Endothelial cell of umbilical vein (primary cell): ENCODE results near the gene CCDC194. TPM values are rescaled to one million over a fixed set of nuclear protein-coding genes. Genes with fewer than 3 reads are reported as not detected.

Source experiments
- BruUV-seq: library from RNA; stranded (reverse); fragments of 400-500 nt; replicated peaks from 2 replicates; lab custom pipeline; 2021; lab: Mats Ljungman, UMichigan
- CTCF ChIA-PET: fragments of 300-600, 350-600 bp; sonication (Branson Sonifier 250); formaldehyde crosslinking; loops from one replicate; lab custom pipeline; 2021; ENCODE audit warnings: antibody characterized with exemption, inconsistent platforms; lab: Charles Lee
- POLR2A ChIA-PET: fragments of 300-600, 350-600 bp; sonication (Branson Sonifier 250); formaldehyde crosslinking; loops from one replicate; lab custom pipeline; 2021; ENCODE audit warnings: antibody characterized with exemption, inconsistent platforms; lab: Charles Lee
- DNase-seq: peaks from one replicate; pipeline ENCODE4 v3.0.0-alpha.2; 2011; ENCODE audit warnings: low read depth, low spot score
- FAIRE-seq: peaks from 2 replicates; lab custom pipeline; 2011; peaks lifted over from hg19 to GRCh38; lab: Jason Lieb, UNC
- H2AFZ ChIP-seq: 2 replicates; pipeline ENCODE4 v1.6.0; 2012; ENCODE audit warnings: low read depth, low read length, control low read depth, inconsistent platforms
- H3K27ac ChIP-seq: 2 replicates; pipeline ENCODE4 v1.5.1; 2011; ENCODE audit warnings: low read depth, mild to moderate bottlenecking, control low read depth, low read length, moderate library complexity; ENCODE audit not compliant: insufficient read depth
- H3K27me3 ChIP-seq, 2 experiments: 2 replicates each; pipeline versions ENCODE4 v1.6.0 to v1.6.1; 2011; ENCODE audit warnings: low read length in 2 of 2, mixed read lengths in 1 of 2; ENCODE audit not compliant: control insufficient read depth in 2 of 2, insufficient read depth in 2 of 2
- H3K36me3 ChIP-seq, 2 experiments: 2 replicates in 1 of 2; 3 replicates in 1 of 2; pipeline ENCODE4 v1.5.1; 2011; ENCODE audit warnings: low read length in 2 of 2, mild to moderate bottlenecking in 1 of 2, moderate library complexity in 1 of 2; ENCODE audit not compliant: control insufficient read depth in 2 of 2, insufficient read depth in 2 of 2; ENCODE audit errors: extremely low read depth in 1 of 2
- H3K4me1 ChIP-seq: 3 replicates; pipeline ENCODE4 v1.5.1; 2011; ENCODE audit warnings: mild to moderate bottlenecking, low read length; ENCODE audit not compliant: control insufficient read depth, insufficient read depth; ENCODE audit errors: extremely low read depth
- H3K4me2 ChIP-seq: 2 replicates; pipeline ENCODE4 v1.6.1; 2011; ENCODE audit warnings: low read length, control low read depth, mixed read lengths; ENCODE audit not compliant: insufficient read depth
- H3K4me3 ChIP-seq, 3 experiments: fragments of 200-600 bp in 1 of 3; sonication (generic), shearing (Covaris generic) in 1 of 3; replicated peaks in 1 of 3; 2 replicates each; pipeline ENCODE4 v1.5.1; 2011 to 2016; ENCODE audit warnings: control low read depth in 3 of 3, low read length in 3 of 3, mild to moderate bottlenecking in 2 of 3, inconsistent platforms in 1 of 3, low read depth in 1 of 3, moderate library complexity in 1 of 3; ENCODE audit not compliant: insufficient read depth in 1 of 3
- H3K79me2 ChIP-seq: 2 replicates; pipeline ENCODE4 v1.6.0; 2012; ENCODE audit warnings: low read length, inconsistent platforms; ENCODE audit not compliant: control insufficient read depth, insufficient read depth
- H3K9ac ChIP-seq: replicated peaks from 2 replicates; pipeline ENCODE3; 2011; ENCODE audit warnings: low read length, control low read depth; ENCODE audit not compliant: insufficient read depth; ENCODE audit errors: extremely low read depth
- H3K9me1 ChIP-seq: replicated peaks from 3 replicates; pipeline ENCODE4 v1.6.0; 2011; ENCODE audit warnings: mild to moderate bottlenecking, low read length; ENCODE audit not compliant: control insufficient read depth, insufficient read depth; ENCODE audit errors: extremely low read depth
- H3K9me3 ChIP-seq: replicated peaks from 2 replicates; pipeline ENCODE4 v1.5.1; 2012; ENCODE audit warnings: low read length, inconsistent platforms; ENCODE audit not compliant: control insufficient read depth, insufficient read depth
- H4K20me1 ChIP-seq: replicated peaks from 2 replicates; pipeline ENCODE3; 2011; ENCODE audit warnings: mild to moderate bottlenecking, low read length; ENCODE audit not compliant: control insufficient read depth, insufficient read depth; ENCODE audit errors: extremely low read depth
- CTCF ChIP-seq, 2 donors: IDR thresholded peaks; 1 replicate in 1 of 2; 2 replicates in 1 of 2; pipeline ENCODE4 v1.5.1; 2011; ENCODE audit warnings: low read length in 2 of 2, mild to moderate bottlenecking in 2 of 2, moderate library complexity in 2 of 2, control low read depth in 1 of 2, inconsistent platforms in 1 of 2, low read depth in 1 of 2; ENCODE audit not compliant: insufficient read depth in 1 of 2; ENCODE audit errors: extremely low read depth in 1 of 2
- MYC ChIP-seq: IDR thresholded peaks from one replicate; pipeline ENCODE4 v1.6.1; 2011; ENCODE audit warnings: mild to moderate bottlenecking, low read depth, low read length
- POLR2A ChIP-seq: IDR thresholded peaks from 2 replicates; pipeline ENCODE4 v1.6.1; 2012; ENCODE audit warnings: low read depth, mild to moderate bottlenecking, control low read depth, low read length
- POLR2AphosphoS5 ChIP-seq: IDR thresholded peaks from 2 replicates; pipeline ENCODE4 v1.6.1; 2012; ENCODE audit warnings: low read depth, mild to moderate bottlenecking, control low read depth, low read length, moderate library complexity; ENCODE audit not compliant: insufficient read depth
- dilution Hi-C: fragments of 300-500 bp; cut with MboI; formaldehyde crosslinking; loops from one replicate; pipeline ENCODE4 v1.15.0; 2019; ENCODE audit warnings: low sequenced_read_pairs; ENCODE audit not compliant: extremely low pct_ligation_motif_present
- intact Hi-C: fragments of 100-400 bp; cut with micrococcal nuclease; formaldehyde crosslinking; loops from one replicate; pipeline ENCODE4 v1.10.0; 2022
- polyA plus RNA-seq, 4 experiments: library from polyadenylated mRNA; depleted of rRNA in 3 of 4; stranded (reverse) in 3 of 4; unstranded in 1 of 4; fragments of >200 nt; gene quantifications; 2 replicates each; pipeline versions ENCODE4 v1.2.1 to v1.2.3, GENCODE V29; 2011 to 2012; ENCODE audit warnings: missing spikeins in 1 of 4
- total RNA-seq: library from RNA; stranded (reverse); gene quantifications from 2 replicates; pipeline ENCODE4 v1.2.3, GENCODE V29; 2021

Gene CCDC194
- total and polyA plus RNA-seq, 2 donors (not counting 3 experiments of a cell fraction or from before 2014, with no cell fraction given): 0.12 TPM; not detected in 1

DNA sequence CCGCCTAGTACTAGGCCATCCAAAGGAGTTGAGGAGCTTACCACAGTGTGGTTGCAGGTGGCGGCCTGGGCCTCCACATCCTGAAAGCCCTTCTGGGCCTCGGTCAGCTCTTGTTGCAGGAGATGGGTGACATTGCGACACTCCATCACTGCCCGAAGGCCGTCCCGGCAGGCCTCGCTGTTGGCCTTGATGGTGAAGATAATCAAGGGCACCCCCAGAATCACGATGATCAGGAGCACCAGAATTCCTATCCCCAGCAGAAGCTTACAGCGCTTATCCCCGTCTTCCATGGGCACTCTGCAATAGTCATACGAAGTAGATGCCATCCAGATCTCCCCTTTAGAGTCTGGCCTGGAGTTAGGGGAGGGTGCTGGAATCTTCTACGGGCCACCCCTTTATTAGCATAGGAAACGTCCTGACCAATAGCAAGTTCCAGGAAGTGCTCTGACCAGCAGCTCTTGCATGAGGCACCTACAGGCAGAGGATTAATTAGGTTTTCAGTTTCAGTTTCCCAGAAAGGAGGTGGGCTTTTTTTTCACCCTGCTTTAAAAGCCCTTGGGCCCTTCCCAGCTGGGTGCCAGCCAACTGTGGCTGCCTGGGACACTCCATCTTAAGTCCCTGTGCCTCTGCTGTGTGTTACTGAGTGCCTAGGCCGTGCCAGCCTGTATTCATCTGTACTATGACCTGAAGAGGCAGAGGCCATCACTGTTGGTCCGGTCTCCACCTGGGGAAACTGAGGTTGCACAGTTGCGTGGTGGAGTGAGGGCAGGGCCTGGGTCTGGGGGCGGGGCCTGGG lies 11.5 kb upstream of the CCDC194 start, which contains the start of gene BST2:
BST2 (minus strand) TSS at position 381 of the 796 bp plus-strand sequence; CDS start at position 326, 55 bp downstream.
- dilution Hi-C loops: no loop called here
- no peaks in the 10 kb centered on the region for H3K36me3 ChIP-seq
- TF ChIP-seq POLR2AphosphoS5: peak; percentile 57
- no peak for TF ChIP-seq CTCF (IDR thresholded peaks at IDR 0.05; ENCODE audit: extremely low read depth in 1 of 2, insufficient read depth in 1 of 2, low read depth in 1 of 2, low read length in 2 of 2)
- TF ChIP-seq MYC: no peak
- TF ChIP-seq POLR2A: peak; percentile 70
- H3K27me3 ChIP-seq: no peaks in the 10 kb centered on the region
- peak within 1 kb of the TSS; percentile 67 for H3K4me2 ChIP-seq
- H3K9me1 ChIP-seq: no peaks in the 10 kb centered on the region
- H3K4me3 ChIP-seq: peak within 1 kb of the TSS in 2 of 3 experiments; percentile 20 to 44
- FAIRE-seq: peak; percentile 98
- no peak within 1 kb of the TSS for H3K9ac ChIP-seq
- BruUV-seq: no TSS peak
- ChIA-PET POLR2A (interaction anchor here (0.8 to 1.5 kb wide), 2 partner anchors 13 to 361 kb away, joined by 3 to 4 read pairs; no protein-coding TSS in a partner anchor), CTCF (interaction anchor here (0.5 to 1.8 kb wide), 9 partner anchors 9 to 454 kb away, joined by 3 to 7 read pairs (median 3); partner anchors contain the start of gene MVB12A)
- H3K9me3 ChIP-seq: no peaks in the 10 kb centered on the region
- H2AFZ ChIP-seq: peak within 1 kb of the TSS; percentile 55
- intact Hi-C loops: loop anchor here (10.0 kb wide), 1 partner anchor 149 kb away; the partner anchor contains the start of gene COLGALT1
- H4K20me1 ChIP-seq: no peaks in the 10 kb centered on the region
- H3K27ac ChIP-seq: peak within 1 kb of the TSS; percentile 7
- H3K79me2 ChIP-seq: peaks cover 8% of the 10 kb centered on the region
- peak; percentile 84 for DNase-seq
- H3K4me1 ChIP-seq: peaks cover 22% of the 10 kb centered on the region
